ENCODE measurements around the gene SARS1.
"Not testable (repeated sequence)": the region's sequence is repeated elsewhere in the genome, so short reads cannot be mapped to it uniquely, and the experiment has no call there.

SARS1 gene

GRCh38 chr1:109192433-109192832 lies 21.3 kb upstream of the SARS1 start:
- DNase-seq (ENCODE audit: low read depth, low spot score) = no peak

GRCh38 chr1:109193653-109194590 lies 19.8 kb upstream of the SARS1 start:
- DNase-seq (ENCODE audit: low read depth, low spot score) = no peak

GRCh38 chr1:109197158-109198042 lies 16.3 kb upstream of the SARS1 start:
- no peak for DNase-seq (ENCODE audit: low read depth, low spot score)

GRCh38 chr1:109198043-109198695 lies 15.5 kb upstream of the SARS1 start:
- no peak for DNase-seq (ENCODE audit: low read depth, low spot score)

GRCh38 chr1:109198745-109199144 lies 15.0 kb upstream of the SARS1 start:
- DNase-seq (ENCODE audit: low read depth, low spot score) = no peak

GRCh38 chr1:109199710-109200109 lies 14.0 kb upstream of the SARS1 start:
- no peak for DNase-seq (ENCODE audit: low read depth, low spot score)

- DNase-seq (ENCODE audit: low read depth, low spot score) = no peak
These were observed 12.5 kb upstream of the SARS1 start for GRCh38 chr1:109201123-109201703.

GRCh38 chr1:109204484-109204883 lies 9.2 kb upstream of the SARS1 start:
- no peak for DNase-seq (ENCODE audit: low read depth, low spot score)

GRCh38 chr1:109206339-109206738 lies 7.4 kb upstream of the SARS1 start:
- DNase-seq (ENCODE audit: low read depth, low spot score) = no peak

- no peak for DNase-seq (ENCODE audit: low read depth, low spot score)
These were observed 6.1 kb upstream of the SARS1 start for GRCh38 chr1:109207467-109208103.

GRCh38 chr1:109208394-109208793 lies 5.3 kb upstream of the SARS1 start:
- DNase-seq (ENCODE audit: low read depth, low spot score) = no peak

GRCh38 chr1:109208836-109209463 lies 4.8 kb upstream of the SARS1 start:
- DNase-seq (ENCODE audit: low read depth, low spot score) = no peak

- DNase-seq (ENCODE audit: low read depth, low spot score) = no peak
These were observed 3.7 kb upstream of the SARS1 start for GRCh38 chr1:109210058-109210457.

GRCh38 chr1:109213345-109213823 lies 334 bp upstream of the SARS1 start:
- DNase-seq (ENCODE audit: low read depth, low spot score) = no peak

GRCh38 chr1:109214695-109215623 lies 1.2 kb downstream of the SARS1 start:
- no peak for DNase-seq (ENCODE audit: low read depth, low spot score)

- no peak for DNase-seq (ENCODE audit: low read depth, low spot score)
These were observed 2.9 kb downstream of the SARS1 start for GRCh38 chr1:109216662-109217061.

- no peak for DNase-seq (ENCODE audit: low read depth, low spot score)
These were observed 4.8 kb downstream of the SARS1 start for GRCh38 chr1:109218516-109218915.

GRCh38 chr1:109221201-109221600 lies 7.5 kb downstream of the SARS1 start:
- not testable (repeated sequence) for DNase-seq (ENCODE audit: low read depth, low spot score)

GRCh38 chr1:109225308-109225707 lies 11.6 kb downstream of the SARS1 start:
- no peak for DNase-seq (ENCODE audit: low read depth, low spot score)
